OCI-LY7 (cell line): ENCODE measurements around the gene AGTRAP. TPM values are rescaled to one million over a fixed set of nuclear protein-coding genes. Genes with fewer than 3 reads are reported as not detected.

Experiments used
- BruUV-seq: library from RNA; stranded (reverse); fragments of 400-500 nt; replicated peaks from 2 replicates; lab custom pipeline; 2021; lab: Mats Ljungman, UMichigan
- CTCF ChIA-PET: fragments of 300-600 bp; sonication (Branson Sonifier 250); formaldehyde crosslinking; loops from one replicate; lab custom pipeline; 2022; ENCODE audit warnings: antibody characterized with exemption; ENCODE audit not compliant: unreplicated experiment; lab: Charles Lee
- POLR2A ChIA-PET: fragments of 300-600 bp; sonication (Branson Sonifier 250); formaldehyde crosslinking; loops from one replicate; lab custom pipeline; 2022; ENCODE audit warnings: antibody characterized with exemption; lab: Charles Lee
- DNase-seq: peaks from one replicate; pipeline ENCODE4 v3.0.0-alpha.2; 2015; ENCODE audit warnings: low spot score
- H2AFZ ChIP-seq: fragments of 200-600 bp; sonication (generic), shearing (Covaris generic); 2 replicates; pipeline ENCODE4 v1.6.1; 2014; ENCODE audit warnings: mild to moderate bottlenecking, antibody characterized with exemption, low read length, moderate library complexity
- H3K27ac ChIP-seq: fragments of 200-600 bp; sonication (generic); 2 replicates; pipeline ENCODE4 v1.5.1; 2014; ENCODE audit warnings: mixed run types, low read depth, mild to moderate bottlenecking, moderate library complexity, low read length, inconsistent platforms; ENCODE audit not compliant: poor library complexity, severe bottlenecking
- H3K36me3 ChIP-seq: fragments of 200-600 bp; sonication (generic); 2 replicates; pipeline ENCODE4 v1.6.1; 2014; ENCODE audit warnings: mild to moderate bottlenecking, antibody characterized with exemption, low read length, moderate library complexity, mixed read lengths; ENCODE audit not compliant: insufficient read depth
- H3K4me1 ChIP-seq: fragments of 200-600 bp; sonication (generic); 2 replicates; pipeline ENCODE4 v1.5.1; 2014; ENCODE audit warnings: mild to moderate bottlenecking, low read length; ENCODE audit not compliant: insufficient read depth, poor library complexity, severe bottlenecking
- H3K4me2 ChIP-seq: fragments of 200-600 bp; sonication (generic); 2 replicates; pipeline ENCODE4 v1.6.1; 2014; ENCODE audit warnings: mild to moderate bottlenecking, low read length
- H3K4me3 ChIP-seq: fragments of 200-600 bp; sonication (generic); 2 replicates; pipeline ENCODE4 v1.5.1; 2014; ENCODE audit warnings: mild to moderate bottlenecking, low read depth, low read length; ENCODE audit not compliant: poor library complexity, severe bottlenecking
- H3K79me2 ChIP-seq: fragments of 200-600 bp; sonication (generic); 2 replicates; pipeline ENCODE4 v1.6.1; 2016; ENCODE audit warnings: low read depth, mild to moderate bottlenecking, low read length, moderate library complexity, mixed read lengths; ENCODE audit not compliant: insufficient read depth
- H3K9me2 ChIP-seq: fragments of 200-600 bp; sonication (generic); 2 replicates; pipeline ENCODE4 v1.6.1; 2016; ENCODE audit warnings: mild to moderate bottlenecking, low read length, mixed read lengths; ENCODE audit not compliant: insufficient read depth
- H3K9me3 ChIP-seq: fragments of 200-600 bp; sonication (generic); 2 replicates; pipeline ENCODE4 v1.6.1; 2014; ENCODE audit warnings: mild to moderate bottlenecking, mixed run types, low read length, mixed read lengths
- H4K20me1 ChIP-seq: fragments of 200-600 bp; sonication (generic); 2 replicates; pipeline ENCODE4 v1.6.1; 2014; ENCODE audit warnings: mild to moderate bottlenecking, antibody characterized with exemption, low read length, moderate library complexity, mixed read lengths; ENCODE audit not compliant: insufficient read depth
- CTCF ChIP-seq: fragments of 200-600 bp; sonication (generic); conservative IDR thresholded peaks from 2 replicates; pipeline ENCODE4 v1.5.1; 2014; ENCODE audit warnings: mild to moderate bottlenecking, antibody characterized with exemption, low read length, moderate library complexity, mixed read lengths
- EZH2phosphoT487 ChIP-seq: fragments of 200-600 bp; sonication (generic); IDR thresholded peaks from 2 replicates; pipeline ENCODE4 v1.6.1; 2018; ENCODE audit warnings: low read depth, borderline replicate concordance, mild to moderate bottlenecking, mixed run types, antibody characterized with exemption, low read length, moderate library complexity, mixed read lengths
- intact Hi-C: fragments of 100-400 bp; cut with micrococcal nuclease; formaldehyde crosslinking; loops from one replicate; pipeline ENCODE4 v1.10.0; 2022; ENCODE audit not compliant: unreplicated experiment
- total RNA-seq, 2 experiments: library from RNA; depleted of rRNA in 1 of 2; stranded (reverse); fragments of >200 nt in 1 of 2; shearing (Covaris generic) in 1 of 2; gene quantifications; 2 replicates each; pipeline ENCODE4 v1.2.3, GENCODE V29; 2014 to 2022

The AGTRAP gene
- total RNA-seq, 2 experiments from 2014 or later, result 36.1 to 40.0 TPM

- Histone ChIP-seq H3K36me3 (no peaks in the 10 kb centered on the region), H4K20me1 (no peaks in the 10 kb centered on the region), H3K27ac (no peak overlapping the region), H2AFZ (no peak overlapping the region), H3K9me2 (no peaks in the 10 kb centered on the region), H3K4me1 (peaks cover 14% of the 10 kb centered on the region), H3K79me2 (no peaks in the 10 kb centered on the region; the same call in 1 of the 2 replicates), H3K4me3 (no peak overlapping the region), H3K9me3 (no peaks in the 10 kb centered on the region), H3K4me2 (no peak overlapping the region)
- intact Hi-C loops, result no loop called here
- no peak for DNase-seq
- no peak for TF ChIP-seq EZH2phosphoT487
- no peak for TF ChIP-seq CTCF
- ChIA-PET CTCF (no interaction called here), POLR2A (no interaction called here)
- no TSS peak for BruUV-seq
Observed at GRCh38 chr1:11740258-11741192, 4.6 kb downstream of the AGTRAP start.

- H3K79me2 ChIP-seq, result no peaks in the 10 kb centered on the region; the same call in 1 of the 2 replicates
- POLR2A ChIA-PET, result no interaction called here
- intact Hi-C loops, result no loop called here
Observed at GRCh38 chr1:11741482-11741881, 5.5 kb downstream of the AGTRAP start.

More at GRCh38 chr1:11741482-11741881, 5.5 kb downstream of the AGTRAP start:
- Histone ChIP-seq H3K4me3 (no peak overlapping the region), H3K9me2 (no peaks in the 10 kb centered on the region), H3K9me3 (no peaks in the 10 kb centered on the region), H2AFZ (no peak overlapping the region), H3K4me1 (peaks cover 11% of the 10 kb centered on the region), H3K36me3 (peaks cover 8% of the 10 kb centered on the region; the same call in 1 of the 2 replicates), H3K4me2 (no peak overlapping the region), H3K27ac (no peak overlapping the region), H4K20me1 (no peaks in the 10 kb centered on the region)
- CTCF ChIA-PET, result no interaction called here
- no peak for TF ChIP-seq EZH2phosphoT487
- no peak for TF ChIP-seq CTCF
- DNase-seq, result no peak
- no TSS peak for BruUV-seq
